Measurements from ENCODE around the gene CREG2.
A peak's percentile ranks its signal among the peaks of the same experiment; 100 is the strongest.

Gene CREG2

GRCh38 chr2:101387151-101387834 is at the start of gene CREG2:
TSS of gene CREG2 (minus strand) at chr2:101387503. CDS start at chr2:101387457, 46 bp downstream.
- no peak for DNase-seq (ENCODE audit: low read depth)

- peak; percentile 9 for DNase-seq (ENCODE audit: low read depth)
Measured at GRCh38 chr2:101435001-101435862, 47.9 kb upstream of the CREG2 start.

DNA sequence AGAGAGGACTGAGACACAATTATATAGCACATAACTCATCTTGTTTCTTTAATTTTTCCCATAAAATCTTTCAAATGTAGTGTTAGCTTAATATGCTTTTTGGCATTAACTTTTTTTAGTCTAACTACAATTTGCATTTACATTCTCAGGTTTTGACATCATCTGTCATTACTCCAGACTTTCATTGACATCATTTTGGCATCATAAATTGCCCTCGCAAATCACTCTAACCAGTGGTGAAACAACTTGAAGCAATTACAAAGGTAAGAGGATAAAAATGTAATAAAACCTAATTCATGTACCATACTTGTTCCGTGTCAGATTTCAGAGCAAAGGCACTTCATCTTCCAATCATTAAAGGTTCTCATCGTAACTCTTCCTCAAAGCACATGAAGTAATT is 46.2 kb upstream of the CREG2 start:
- DNase-seq (ENCODE audit: low read depth), result no peak

DNA sequence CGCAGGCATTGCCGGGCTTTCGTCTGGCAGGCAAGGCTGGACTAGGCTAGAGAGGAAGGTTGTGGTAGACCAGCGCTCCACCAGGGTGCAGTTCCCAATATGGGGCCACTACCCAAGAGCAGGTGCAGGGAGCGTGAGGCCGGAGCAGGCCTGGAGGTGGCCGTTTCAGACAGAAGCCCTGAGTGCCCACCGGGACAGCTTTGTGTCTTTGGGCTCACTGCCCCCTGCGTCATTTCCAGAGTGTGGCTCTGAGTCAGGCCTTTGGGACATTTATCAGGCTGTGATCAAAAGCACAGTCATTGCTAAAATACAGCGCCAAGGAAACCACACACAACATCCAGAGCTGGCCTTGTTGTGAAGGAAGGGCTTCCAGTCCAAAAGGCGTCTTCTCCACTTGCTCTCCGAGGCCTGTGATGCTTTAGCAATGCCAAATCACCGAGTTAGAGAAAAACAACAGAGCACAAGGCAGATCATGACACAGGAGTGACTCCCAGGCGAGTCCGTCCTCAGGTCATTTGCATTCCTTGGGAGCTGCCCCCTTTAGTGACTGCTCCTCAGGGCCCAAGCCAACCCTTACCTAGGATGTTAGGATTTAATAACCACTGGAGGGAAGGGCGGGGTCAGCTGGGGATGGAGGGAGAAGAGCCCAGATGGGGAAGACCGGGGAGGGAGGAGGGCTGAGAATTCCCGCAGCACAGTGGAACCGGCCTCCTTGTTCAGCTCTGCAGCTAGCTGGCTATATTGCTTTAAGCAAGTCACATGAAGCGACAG is 45.3 kb upstream of the CREG2 start:
- DNase-seq (ENCODE audit: low read depth), result no peak

- no peak for DNase-seq (ENCODE audit: low read depth)
Measured at GRCh38 chr2:101431486-101431885, 44.2 kb upstream of the CREG2 start.

DNA sequence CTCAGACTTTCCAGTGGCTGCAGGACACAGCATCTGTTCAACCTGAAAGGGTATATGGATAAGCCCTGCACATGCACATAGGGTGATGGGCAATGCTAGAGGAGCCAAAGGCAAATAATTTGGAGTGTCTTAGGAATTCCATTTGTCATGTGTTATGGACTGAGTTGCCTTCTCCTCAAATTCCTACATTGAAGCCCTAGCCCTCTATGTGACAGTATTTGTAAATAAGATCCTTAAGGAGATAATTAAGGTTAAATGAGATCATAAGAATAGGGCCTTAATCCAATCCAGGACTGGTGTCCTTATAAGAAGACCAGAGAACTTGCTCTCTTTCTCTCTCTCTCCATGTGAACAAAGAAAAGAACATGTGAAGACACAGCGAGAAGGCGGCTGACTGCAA is 42.9 kb upstream of the CREG2 start:
- DNase-seq (ENCODE audit: low read depth), result no peak

DNA sequence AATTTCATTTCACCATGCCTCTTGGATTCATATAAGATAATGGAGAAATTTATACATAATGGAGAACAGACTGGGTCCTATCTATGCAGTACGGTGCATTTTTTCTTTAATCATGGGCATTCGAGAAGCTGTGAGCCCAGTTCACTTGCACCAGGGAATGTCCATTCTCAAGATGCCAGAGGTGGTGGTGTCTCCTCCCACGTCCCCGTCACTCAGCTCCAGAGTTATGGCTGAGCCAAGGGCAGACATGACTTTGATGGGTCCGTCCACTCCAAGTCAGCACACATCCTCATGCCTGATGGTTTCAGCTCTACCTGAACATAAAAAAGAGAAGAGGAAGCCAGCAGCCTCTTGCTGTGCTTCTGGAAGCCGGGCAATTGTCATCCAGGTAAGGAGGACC is 42.1 kb upstream of the CREG2 start:
- DNase-seq (ENCODE audit: low read depth), result no peak

- DNase-seq (ENCODE audit: low read depth), result no peak
Measured at GRCh38 chr2:101428422-101429176, 41.3 kb upstream of the CREG2 start.

DNA sequence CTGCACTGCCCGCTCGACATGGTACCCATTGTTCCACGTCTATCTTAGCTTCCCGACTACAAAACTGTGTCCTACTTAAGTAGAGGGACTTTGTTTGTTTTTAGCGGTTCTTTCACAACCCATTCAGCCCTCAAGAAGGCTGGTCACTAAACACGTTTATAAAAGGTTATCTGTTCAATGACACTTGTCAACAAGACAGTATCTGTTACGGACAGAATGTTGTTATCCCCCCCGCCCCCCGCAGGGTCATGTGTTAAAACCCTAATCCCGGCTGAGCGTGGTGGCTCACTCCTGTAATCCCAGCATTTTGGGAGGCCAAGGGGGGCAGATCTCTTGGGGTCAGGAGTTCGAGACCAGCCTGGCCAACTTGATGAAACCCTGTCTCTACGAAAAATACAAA is 40.4 kb upstream of the CREG2 start:
- DNase-seq (ENCODE audit: low read depth), result no peak

GRCh38 chr2:101427240-101427639 is 39.9 kb upstream of the CREG2 start:
- DNase-seq (ENCODE audit: low read depth), result no peak

GRCh38 chr2:101426822-101427221 is 39.5 kb upstream of the CREG2 start:
- DNase-seq (ENCODE audit: low read depth), result no peak

DNA sequence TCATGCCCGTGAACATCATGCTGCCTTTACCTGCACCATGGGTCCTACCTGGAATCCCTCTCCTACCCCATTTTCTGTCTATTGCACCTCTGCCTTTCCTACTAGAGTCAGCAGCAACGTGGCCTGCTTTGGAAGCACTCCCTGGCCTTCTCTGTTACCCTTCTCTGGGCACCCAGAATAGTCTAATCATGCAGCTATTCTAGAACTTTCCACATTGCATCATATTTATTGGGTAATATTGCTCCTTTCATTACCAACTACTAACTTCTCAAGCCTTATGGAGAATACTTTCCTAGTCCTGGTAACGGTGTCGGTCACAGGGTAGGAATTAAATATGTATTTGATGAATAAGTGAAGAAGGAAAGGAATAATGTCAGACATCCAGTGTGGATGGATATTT is 33.3 kb upstream of the CREG2 start:
- no peak for DNase-seq (ENCODE audit: low read depth)

DNA sequence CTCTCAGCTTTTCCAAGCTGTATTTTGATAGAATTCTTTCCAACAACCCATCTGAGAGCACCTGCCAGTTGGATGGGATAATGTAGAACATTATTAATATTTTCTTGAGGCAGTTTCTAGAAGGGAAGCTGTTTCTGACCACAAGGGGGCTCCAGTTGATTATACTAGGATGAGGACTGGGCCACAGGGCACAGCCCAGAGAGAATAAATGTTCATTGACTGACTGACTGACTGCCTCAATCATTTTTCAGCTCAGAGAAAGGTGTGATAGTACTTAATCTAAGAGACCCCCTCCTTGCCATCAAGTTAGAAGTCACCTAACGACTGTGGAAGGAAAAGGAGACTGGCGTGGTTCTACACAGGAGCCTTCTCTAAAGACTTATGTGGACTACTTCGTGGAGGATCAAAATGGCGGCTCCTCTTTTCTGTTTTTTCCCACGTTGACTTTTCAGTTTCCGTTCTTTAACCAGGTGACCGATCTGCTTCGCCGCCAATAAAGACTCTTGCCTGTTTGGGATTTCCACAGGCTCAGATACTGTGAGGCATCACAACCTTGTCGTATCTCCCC is 31.9 kb upstream of the CREG2 start:
- no peak for DNase-seq (ENCODE audit: low read depth)

- no peak for DNase-seq (ENCODE audit: low read depth)
Measured at GRCh38 chr2:101418460-101419095, 31.3 kb upstream of the CREG2 start.

- DNase-seq (ENCODE audit: low read depth), result no peak
Measured at GRCh38 chr2:101416609-101417008, 29.3 kb upstream of the CREG2 start.

GRCh38 chr2:101415884-101416283 is 28.6 kb upstream of the CREG2 start:
- DNase-seq (ENCODE audit: low read depth), result no peak

GRCh38 chr2:101415220-101415619 is 27.9 kb upstream of the CREG2 start:
- no peak for DNase-seq (ENCODE audit: low read depth)

- DNase-seq (ENCODE audit: low read depth), result no peak
Measured at GRCh38 chr2:101412092-101412694, 24.9 kb upstream of the CREG2 start.

- DNase-seq (ENCODE audit: low read depth), result no peak
Measured at GRCh38 chr2:101410746-101411145, 23.4 kb upstream of the CREG2 start.

GRCh38 chr2:101410114-101410513 is 22.8 kb upstream of the CREG2 start:
- no peak for DNase-seq (ENCODE audit: low read depth)

DNA sequence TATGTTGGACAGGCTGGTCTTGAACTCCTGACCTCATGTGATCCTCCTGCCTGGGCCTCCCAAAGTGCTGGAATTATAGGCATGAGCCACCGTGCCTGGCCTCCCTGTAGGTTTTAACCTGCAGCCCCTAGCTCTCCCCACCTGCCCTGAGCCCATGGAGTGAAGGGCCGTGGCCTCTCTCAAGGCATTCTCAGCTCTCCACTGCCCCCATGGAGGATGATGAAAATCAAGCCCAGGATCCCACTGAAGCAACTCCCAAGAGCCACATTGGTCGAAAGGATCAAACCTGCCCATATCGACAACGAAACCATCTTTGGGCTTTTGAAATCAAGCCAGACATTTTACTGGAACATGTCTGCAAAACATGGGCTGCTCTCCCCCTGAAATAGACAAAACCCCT is 22.4 kb upstream of the CREG2 start:
- DNase-seq (ENCODE audit: low read depth), result no peak
